ENCODE measurements around the gene DICER1.

DNA sequence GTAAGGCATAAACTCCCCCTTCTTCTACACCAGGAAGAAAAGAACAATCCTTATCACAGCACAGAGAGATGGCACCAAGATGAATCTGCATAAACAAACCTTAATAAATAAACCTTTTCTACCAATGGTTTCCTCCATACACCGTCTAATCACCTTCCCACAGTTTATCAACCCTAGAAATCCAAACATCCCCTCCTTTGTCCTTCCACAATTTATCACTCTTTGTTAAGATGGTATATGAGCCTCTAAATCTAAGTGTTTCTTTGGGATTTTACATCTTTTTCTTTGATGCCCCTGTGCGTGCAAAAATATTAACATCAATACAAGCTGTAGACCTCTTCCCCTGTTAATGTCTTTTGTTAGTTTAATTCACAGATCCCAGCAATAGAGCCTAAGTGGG, 12.5 kb downstream of the DICER1 start:
- TF ChIP-seq, protein P1, sequence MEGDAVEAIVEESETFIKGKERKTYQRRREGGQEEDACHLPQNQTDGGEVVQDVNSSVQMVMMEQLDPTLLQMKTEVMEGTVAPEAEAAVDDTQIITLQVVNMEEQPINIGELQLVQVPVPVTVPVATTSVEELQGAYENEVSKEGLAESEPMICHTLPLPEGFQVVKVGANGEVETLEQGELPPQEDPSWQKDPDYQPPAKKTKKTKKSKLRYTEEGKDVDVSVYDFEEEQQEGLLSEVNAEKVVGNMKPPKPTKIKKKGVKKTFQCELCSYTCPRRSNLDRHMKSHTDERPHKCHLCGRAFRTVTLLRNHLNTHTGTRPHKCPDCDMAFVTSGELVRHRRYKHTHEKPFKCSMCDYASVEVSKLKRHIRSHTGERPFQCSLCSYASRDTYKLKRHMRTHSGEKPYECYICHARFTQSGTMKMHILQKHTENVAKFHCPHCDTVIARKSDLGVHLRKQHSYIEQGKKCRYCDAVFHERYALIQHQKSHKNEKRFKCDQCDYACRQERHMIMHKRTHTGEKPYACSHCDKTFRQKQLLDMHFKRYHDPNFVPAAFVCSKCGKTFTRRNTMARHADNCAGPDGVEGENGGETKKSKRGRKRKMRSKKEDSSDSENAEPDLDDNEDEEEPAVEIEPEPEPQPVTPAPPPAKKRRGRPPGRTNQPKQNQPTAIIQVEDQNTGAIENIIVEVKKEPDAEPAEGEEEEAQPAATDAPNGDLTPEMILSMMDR (conservative IDR thresholded peaks at IDR 0.05; ENCODE audit: low read length) = no peak
- no peak for TF ChIP-seq EZH2phosphoT487 (IDR thresholded peaks at IDR 0.05; ENCODE audit: borderline replicate concordance)

Data from Loucy (cell line).